A549 (cell line): ENCODE results near the gene HBA2.

Source experiments
- BHLHE40 ChIP-seq: IDR thresholded peaks from 2 replicates; pipeline ENCODE4 v1.6.1; 2012; ENCODE audit warnings: low read depth, low read length, inconsistent platforms
- CTCF ChIP-seq: fragments of >200 bp; sonication (Bioruptor Twin); formaldehyde crosslinking; IDR thresholded peaks from 3 replicates; pipeline ENCODE4 v1.5.1; 2016
- EP300 ChIP-seq, 2 experiments: fragments of >200 bp; sonication (Bioruptor Twin); formaldehyde crosslinking; IDR thresholded peaks; 2 replicates in 1 of 2; 3 replicates in 1 of 2; pipeline ENCODE4 v1.6.1; 2016 to 2017
- ESRRA ChIP-seq: fragments of 150-350 bp; IDR thresholded peaks from 2 replicates; pipeline ENCODE4 v1.6.1; 2014; ENCODE audit warnings: mild to moderate bottlenecking, low read length, borderline replicate concordance
- MYC ChIP-seq: IDR thresholded peaks from 2 replicates; pipeline ENCODE4 v1.6.1; 2012; ENCODE audit warnings: mild to moderate bottlenecking, inconsistent platforms, low read length, improper control_type of control experiment, borderline replicate concordance
- PBX3 ChIP-seq: IDR thresholded peaks from 2 replicates; pipeline ENCODE4 v1.6.1; 2012
- PHF8 ChIP-seq: fragments of 200-600 bp; sonication (generic); IDR thresholded peaks from 2 replicates; pipeline ENCODE4 v1.6.1; 2016; ENCODE audit warnings: low read depth, mild to moderate bottlenecking, antibody characterized with exemption, moderate library complexity, borderline replicate concordance
- POLR2A ChIP-seq: IDR thresholded peaks from 2 replicates; pipeline ENCODE4 v1.6.1; 2012; ENCODE audit warnings: mild to moderate bottlenecking, low read length
- RAD21 ChIP-seq, 2 experiments: fragments of >200 bp in 1 of 2; sonication (Bioruptor Twin) in 1 of 2; formaldehyde crosslinking in 1 of 2; IDR thresholded peaks in 1 of 2; conservative IDR thresholded peaks in 1 of 2; 2 replicates in 1 of 2; 3 replicates in 1 of 2; pipeline ENCODE4 v1.6.1; 2012 to 2018; ENCODE audit warnings: inconsistent platforms in 1 of 2
- REST ChIP-seq: fragments of 200-600 bp; sonication (generic); IDR thresholded peaks from 2 replicates; pipeline ENCODE4 v1.6.1; 2016; ENCODE audit warnings: antibody characterized with exemption, mild to moderate bottlenecking, moderate library complexity
- ZC3H11A ChIP-seq: fragments of 450-650 bp; IDR thresholded peaks from 2 replicates; pipeline ENCODE4 v1.6.1; 2014; ENCODE audit warnings: antibody characterized with exemption, mild to moderate bottlenecking

GRCh38 chr16:149024-149660 lies 23.5 kb upstream of the HBA2 start:
- no peak for TF ChIP-seq PBX3
- no peak for TF ChIP-seq POLR2A
- TF ChIP-seq PHF8, result no peak
- TF ChIP-seq CTCF, result no peak
- TF ChIP-seq MYC, result no peak
- TF ChIP-seq REST, result no peak
- no peak for TF ChIP-seq RAD21 (conservative IDR thresholded peaks at IDR 0.05 in 1 of 2, IDR thresholded peaks at IDR 0.05 in 1 of 2)
- no peak for TF ChIP-seq BHLHE40
- no peak for TF ChIP-seq ZC3H11A
- no peak for TF ChIP-seq ESRRA
- TF ChIP-seq EP300 (IDR thresholded peaks at IDR 0.05), result no peak
